Measurements from ENCODE around the gene SENP2.
"Not testable (repeated sequence)": the region's sequence is repeated elsewhere in the genome, so short reads cannot be mapped to it uniquely, and the experiment has no call there.

SENP2 gene

DNA sequence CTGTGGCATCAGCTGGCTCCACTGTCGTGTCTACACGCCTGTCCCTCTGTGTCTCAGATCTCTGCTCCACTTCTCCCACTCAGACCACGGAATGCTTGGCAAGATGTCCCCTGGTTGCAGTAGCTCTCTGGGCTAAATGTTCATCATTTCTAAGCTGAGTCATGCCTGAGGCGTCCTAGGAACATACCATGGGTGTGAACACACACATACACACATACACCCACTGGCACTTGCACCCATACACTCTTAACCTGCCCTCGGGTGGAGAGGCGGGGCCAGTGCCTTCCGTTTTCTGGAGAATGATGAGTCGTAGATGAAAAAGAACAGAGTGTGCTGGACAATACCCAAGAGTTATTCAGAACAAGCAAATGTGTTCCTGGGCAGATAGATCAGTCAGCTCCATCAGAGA, 72.4 kb downstream of the SENP2 start:
- Histone ChIP-seq H3K9me3 (no peaks in the 10 kb centered on the region), H3K4me3 (ENCODE audit: low read depth, low read length) (no peak overlapping the region), H3K4me1 (no peaks in the 10 kb centered on the region), H3K36me3 (no peaks in the 10 kb centered on the region), H3K27me3 (peaks cover 8% of the 10 kb centered on the region; the same call in 1 of the 2 replicates)
- no peak for DNase-seq
- TF ChIP-seq, protein P1, sequence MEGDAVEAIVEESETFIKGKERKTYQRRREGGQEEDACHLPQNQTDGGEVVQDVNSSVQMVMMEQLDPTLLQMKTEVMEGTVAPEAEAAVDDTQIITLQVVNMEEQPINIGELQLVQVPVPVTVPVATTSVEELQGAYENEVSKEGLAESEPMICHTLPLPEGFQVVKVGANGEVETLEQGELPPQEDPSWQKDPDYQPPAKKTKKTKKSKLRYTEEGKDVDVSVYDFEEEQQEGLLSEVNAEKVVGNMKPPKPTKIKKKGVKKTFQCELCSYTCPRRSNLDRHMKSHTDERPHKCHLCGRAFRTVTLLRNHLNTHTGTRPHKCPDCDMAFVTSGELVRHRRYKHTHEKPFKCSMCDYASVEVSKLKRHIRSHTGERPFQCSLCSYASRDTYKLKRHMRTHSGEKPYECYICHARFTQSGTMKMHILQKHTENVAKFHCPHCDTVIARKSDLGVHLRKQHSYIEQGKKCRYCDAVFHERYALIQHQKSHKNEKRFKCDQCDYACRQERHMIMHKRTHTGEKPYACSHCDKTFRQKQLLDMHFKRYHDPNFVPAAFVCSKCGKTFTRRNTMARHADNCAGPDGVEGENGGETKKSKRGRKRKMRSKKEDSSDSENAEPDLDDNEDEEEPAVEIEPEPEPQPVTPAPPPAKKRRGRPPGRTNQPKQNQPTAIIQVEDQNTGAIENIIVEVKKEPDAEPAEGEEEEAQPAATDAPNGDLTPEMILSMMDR (IDR thresholded peaks at IDR 0.05; ENCODE audit: low read depth, low read length): no peak

DNA sequence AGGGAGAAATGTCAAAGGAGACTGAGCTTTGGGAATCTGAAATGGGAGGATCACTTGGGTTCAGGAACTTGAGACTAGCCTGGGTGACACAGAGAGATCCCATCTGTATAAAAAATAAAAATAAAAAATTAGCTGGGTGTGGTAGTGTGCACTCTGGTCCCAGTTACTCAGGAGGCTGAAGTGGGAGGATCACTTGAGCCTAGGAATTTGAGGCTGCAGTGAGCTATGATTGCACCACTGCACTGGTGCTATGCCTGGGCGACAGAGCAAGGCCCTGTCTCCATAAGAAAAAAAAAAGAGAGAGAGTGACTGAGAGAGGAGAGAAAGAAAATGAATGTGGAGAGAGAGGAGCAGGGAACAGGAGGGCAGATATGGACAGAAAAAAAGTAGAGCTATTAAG, 72.8 kb downstream of the SENP2 start:
- Histone ChIP-seq H3K4me1 (no peaks in the 10 kb centered on the region), H3K36me3 (no peaks in the 10 kb centered on the region), H3K4me3 (ENCODE audit: low read depth, low read length) (no peak overlapping the region), H3K9me3 (no peaks in the 10 kb centered on the region), H3K27me3 (peaks cover 8% of the 10 kb centered on the region; the same call in 1 of the 2 replicates)
- TF ChIP-seq, protein P1 (IDR thresholded peaks at IDR 0.05; ENCODE audit: low read depth, low read length): no peak
- DNase-seq: no peak

DNA sequence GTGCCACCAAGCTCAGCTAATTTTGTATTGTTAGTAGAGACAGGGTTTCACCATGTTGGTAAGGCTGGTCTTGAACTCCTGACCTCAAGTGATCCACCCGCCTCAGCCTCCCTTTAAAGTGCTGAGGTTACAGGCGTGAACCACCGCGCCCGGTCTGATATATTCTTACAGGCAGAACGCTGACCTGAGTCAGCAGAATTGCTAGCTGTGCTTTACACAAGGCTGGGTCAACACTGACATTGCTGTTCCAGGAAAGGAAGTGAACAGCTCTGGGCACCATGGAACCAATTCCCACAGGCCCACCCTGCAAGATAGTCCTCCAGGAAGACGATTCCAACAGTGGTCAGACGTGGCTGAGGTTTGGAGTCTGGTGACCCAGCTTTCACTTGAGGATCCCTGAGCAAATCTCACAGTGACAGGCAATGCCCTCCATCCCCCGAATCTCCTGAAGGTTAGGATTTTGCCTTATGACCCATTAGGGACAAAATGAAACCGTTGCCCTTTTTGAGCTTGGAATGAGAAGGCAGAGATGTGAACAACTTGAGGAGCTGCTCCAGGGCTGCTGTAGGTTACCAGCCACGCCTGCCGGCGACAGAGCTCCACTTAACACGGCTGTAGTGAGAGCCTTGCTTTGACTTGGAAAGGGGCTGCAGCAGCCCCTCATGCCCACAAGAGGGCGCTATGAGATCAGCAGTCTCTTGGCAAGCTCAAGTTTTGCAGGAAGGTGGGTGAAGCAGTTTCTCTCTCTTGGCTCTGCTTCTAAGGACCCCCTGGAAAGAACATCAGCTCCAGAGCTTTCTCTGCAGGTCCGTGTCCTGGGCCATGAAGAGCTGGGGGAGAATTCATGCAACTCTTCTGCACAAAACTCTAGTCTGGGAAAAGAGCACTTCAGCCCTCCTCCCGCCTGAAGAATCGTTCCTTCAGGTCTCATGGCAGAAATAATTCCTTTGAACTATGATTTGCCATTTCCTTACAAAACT, 74.1 kb downstream of the SENP2 start:
- peak; percentile 75 for DNase-seq
- Histone ChIP-seq H3K36me3 (no peaks in the 10 kb centered on the region), H3K4me3 (ENCODE audit: low read depth, low read length) (0 out of 2 replicates have a peak overlapping the region, but pooled peaks have one; percentile 21), H3K9me3 (no peaks in the 10 kb centered on the region), H3K27me3 (peaks cover 8% of the 10 kb centered on the region; the same call in 1 of the 2 replicates), H3K4me1 (no peaks in the 10 kb centered on the region)
- TF ChIP-seq, protein P1 (IDR thresholded peaks at IDR 0.05; ENCODE audit: low read depth, low read length): peak; percentile 100

DNA sequence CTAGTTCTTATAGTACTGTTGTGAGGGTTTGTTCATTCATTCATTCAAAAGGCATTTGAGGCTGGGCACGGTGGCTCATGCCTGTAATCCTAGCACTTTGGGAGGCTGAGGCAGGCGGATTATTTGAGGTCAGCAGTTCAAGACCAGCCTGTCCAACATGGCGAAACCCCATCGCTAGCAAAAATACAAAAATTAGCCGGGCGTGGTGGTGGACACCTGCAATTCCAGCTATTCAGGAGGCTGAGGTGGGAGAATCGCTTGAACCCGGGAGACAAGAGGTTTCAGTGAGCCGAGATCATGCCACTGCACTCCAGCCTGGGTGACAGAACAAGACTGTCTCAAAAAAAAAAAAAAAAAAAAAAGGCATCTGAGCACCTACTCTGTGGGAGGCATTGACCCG, 75.2 kb downstream of the SENP2 start:
- DNase-seq, H3K9me3 ChIP-seq: not testable (repeated sequence)

DNA sequence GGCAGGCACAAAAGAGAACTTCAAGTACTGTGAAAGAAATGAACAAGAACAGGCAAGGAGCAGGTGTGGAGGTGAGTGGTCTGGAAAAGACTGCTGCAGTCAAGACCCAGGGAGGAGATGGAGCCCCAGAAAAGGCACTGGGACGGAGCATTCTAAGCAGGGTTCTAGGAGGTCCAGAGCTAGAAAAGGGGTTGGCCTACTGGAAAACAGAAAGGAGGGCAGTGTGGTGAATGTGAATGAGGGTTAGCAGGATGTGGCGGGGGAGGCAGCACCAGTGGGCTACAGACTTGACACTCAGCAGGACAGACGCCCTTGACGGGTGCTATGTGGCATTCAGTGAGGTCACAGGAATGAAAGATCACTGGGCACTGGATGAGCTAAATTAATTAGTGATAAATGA, 75.7 kb downstream of the SENP2 start:
- TF ChIP-seq, protein P1 (IDR thresholded peaks at IDR 0.05; ENCODE audit: low read depth, low read length): no peak
- H3K27me3 ChIP-seq: peaks cover 16% of the 10 kb centered on the region
- H3K36me3 ChIP-seq: no peaks in the 10 kb centered on the region
- DNase-seq: no peak
- H3K9me3 ChIP-seq: no peaks in the 10 kb centered on the region
- H3K4me1 ChIP-seq: no peaks in the 10 kb centered on the region
- H3K4me3 ChIP-seq (ENCODE audit: low read depth, low read length): no peak overlapping the region

More for the DNA sequence above, 75.2 kb downstream of the SENP2 start:
- H3K4me3 ChIP-seq (ENCODE audit: low read depth, low read length); H3K4me1 ChIP-seq; H3K36me3 ChIP-seq: not testable (repeated sequence)
- peaks cover 16% of the 10 kb centered on the region for H3K27me3 ChIP-seq

DNA sequence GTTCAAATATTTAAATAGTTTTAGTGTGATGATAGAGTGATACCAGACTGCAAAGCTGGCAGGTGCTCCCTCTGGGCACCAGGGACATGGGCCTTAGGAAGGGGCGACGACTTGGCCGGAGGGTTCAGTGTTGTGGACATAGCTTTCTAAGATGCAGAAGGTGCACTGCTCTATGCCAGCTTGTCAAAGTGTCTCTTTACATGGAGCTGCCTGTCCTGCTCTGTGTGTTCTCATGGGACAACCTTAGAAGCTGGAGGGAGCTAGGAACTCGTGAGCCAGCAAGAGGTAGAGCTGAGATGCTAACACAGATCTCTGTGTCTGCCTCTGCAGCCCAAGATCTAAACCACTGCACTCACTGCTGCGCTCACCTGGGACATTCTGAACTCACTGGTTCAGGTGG, 77.8 kb downstream of the SENP2 start:
- Histone ChIP-seq H3K4me3 (ENCODE audit: low read depth, low read length) (no peak overlapping the region), H3K27me3 (peaks cover 20% of the 10 kb centered on the region), H3K9me3 (no peaks in the 10 kb centered on the region), H3K4me1 (no peaks in the 10 kb centered on the region), H3K36me3 (no peaks in the 10 kb centered on the region)
- DNase-seq: no peak
- TF ChIP-seq, protein P1 (IDR thresholded peaks at IDR 0.05; ENCODE audit: low read depth, low read length): no peak
